Large intestine (tissue), 3 donors: Measurements from ENCODE around the gene TNFRSF18. TPM values are rescaled to one million over a fixed set of nuclear protein-coding genes. Genes with fewer than 3 reads are reported as not detected.

Experiments
- DNase-seq, 2 donors: peaks; one replicate each; pipeline versions ENCODE4 v3.0.0 to v3.0.0-alpha.2; 2013
- H3K27ac ChIP-seq: one replicate; pipeline ENCODE4 v1.5.1; 2013; ENCODE audit warnings: low read length
- H3K27me3 ChIP-seq: 2 replicates; pipeline ENCODE4 v1.6.1; 2013; ENCODE audit warnings: low read length; ENCODE audit not compliant: control insufficient read depth, insufficient read depth
- H3K36me3 ChIP-seq: 2 replicates; pipeline ENCODE4 v1.6.1; 2013; ENCODE audit warnings: low read length; ENCODE audit not compliant: control insufficient read depth, insufficient read depth
- H3K4me1 ChIP-seq: one replicate; pipeline ENCODE4 v1.6.1; 2013; ENCODE audit warnings: low read length; ENCODE audit not compliant: control insufficient read depth, insufficient read depth
- H3K4me3 ChIP-seq: one replicate; pipeline ENCODE4 v1.5.1; 2013; ENCODE audit warnings: low read length
- H3K9me3 ChIP-seq: one replicate; pipeline ENCODE4 v1.6.1; 2013; ENCODE audit warnings: mild to moderate bottlenecking, low read depth, low read length, moderate library complexity; ENCODE audit not compliant: control insufficient read depth
- WGBS: methylation state at CpG from one replicate; pipeline ENCODE4 v1.1.5; 2013; ENCODE audit warnings: low lambda C conversion rate; ENCODE audit not compliant: insufficient coverage; 5-methylcytosine and 5-hydroxymethylcytosine counted together
- polyA plus RNA-seq: library from polyadenylated mRNA; unstranded; fragments of 120-200 nt; gene quantifications from one replicate; pipeline ENCODE4 v1.2.1, GENCODE V29; 2013

Gene TNFRSF18
- polyA plus RNA-seq, 1 donor: 0.49 TPM

GRCh38 chr1:1240348-1240732, 33.9 kb upstream of the TNFRSF18 start:
- WGBS: no CpG with 5 or more reads among the region's 11 CpGs
- Histone ChIP-seq H3K36me3 (no peaks in the 10 kb centered on the region), H3K27ac (no peak overlapping the region), H3K9me3 (peaks cover 12% of the 10 kb centered on the region), H3K27me3 (peaks cover 37% of the 10 kb centered on the region), H3K4me1 (peaks cover 36% of the 10 kb centered on the region), H3K4me3 (no peak overlapping the region)
- no peak for DNase-seq

DNA sequence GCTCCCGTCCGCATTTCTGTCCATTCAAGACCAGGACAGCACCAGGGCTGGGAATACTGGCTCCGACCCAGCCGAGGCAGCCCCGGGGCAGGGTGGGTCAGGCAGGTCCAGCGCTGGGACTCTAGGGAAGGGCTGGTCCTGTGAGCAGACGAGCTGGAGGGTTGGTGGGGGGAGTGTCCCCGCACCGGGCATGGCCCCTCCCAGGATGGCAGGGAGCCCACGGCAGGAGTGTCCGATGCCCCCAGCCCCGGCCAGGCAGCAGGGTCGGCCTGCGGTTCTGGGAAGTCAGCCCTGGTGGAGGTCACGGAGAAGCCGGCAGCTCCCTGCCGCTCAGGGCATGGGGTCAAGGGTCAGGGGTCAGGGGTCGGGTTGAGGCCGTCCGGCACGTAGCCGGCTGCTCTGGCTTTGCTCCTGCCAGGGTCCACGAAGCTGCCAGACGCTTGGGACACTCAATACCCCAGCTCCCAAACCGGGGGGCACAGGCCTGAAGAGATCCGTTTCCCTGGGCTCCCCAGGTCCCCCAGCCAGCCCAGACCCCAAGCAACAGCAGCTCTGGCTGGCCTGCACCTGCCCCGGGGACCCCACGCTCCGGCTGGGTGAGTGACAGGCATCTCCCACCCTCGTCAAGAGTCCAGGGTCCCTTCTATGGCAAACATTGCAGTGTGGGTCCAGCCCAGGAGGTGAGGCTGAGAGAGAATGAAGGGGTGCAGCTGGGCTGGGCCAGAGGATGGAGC, 33.4 kb upstream of the TNFRSF18 start:
- no CpG with 5 or more reads among the region's 30 CpGs for WGBS
- Histone ChIP-seq H3K9me3 (peaks cover 11% of the 10 kb centered on the region), H3K36me3 (no peaks in the 10 kb centered on the region), H3K27ac (no peak overlapping the region), H3K27me3 (peaks cover 35% of the 10 kb centered on the region), H3K4me1 (peaks cover 36% of the 10 kb centered on the region), H3K4me3 (no peak overlapping the region)
- no peak for DNase-seq

GRCh38 chr1:1239227-1239613, 32.8 kb upstream of the TNFRSF18 start:
- Histone ChIP-seq H3K27me3 (peaks cover 35% of the 10 kb centered on the region), H3K27ac (no peak overlapping the region), H3K36me3 (peaks cover 3% of the 10 kb centered on the region), H3K9me3 (peaks cover 11% of the 10 kb centered on the region), H3K4me3 (no peak overlapping the region), H3K4me1 (peaks cover 36% of the 10 kb centered on the region)
- no peak for DNase-seq
- no CpG with 5 or more reads among the region's 15 CpGs for WGBS

- WGBS: no CpG with 5 or more reads among the region's 19 CpGs
- H3K27ac ChIP-seq: no peak overlapping the region
- H3K4me3 ChIP-seq: no peak overlapping the region
- no peak for DNase-seq
- peaks cover 12% of the 10 kb centered on the region for H3K9me3 ChIP-seq
- peaks cover 35% of the 10 kb centered on the region for H3K27me3 ChIP-seq
- H3K36me3 ChIP-seq: peaks cover 8% of the 10 kb centered on the region
- peaks cover 39% of the 10 kb centered on the region for H3K4me1 ChIP-seq
Observed at GRCh38 chr1:1238702-1239178, 32.3 kb upstream of the TNFRSF18 start.

DNA sequence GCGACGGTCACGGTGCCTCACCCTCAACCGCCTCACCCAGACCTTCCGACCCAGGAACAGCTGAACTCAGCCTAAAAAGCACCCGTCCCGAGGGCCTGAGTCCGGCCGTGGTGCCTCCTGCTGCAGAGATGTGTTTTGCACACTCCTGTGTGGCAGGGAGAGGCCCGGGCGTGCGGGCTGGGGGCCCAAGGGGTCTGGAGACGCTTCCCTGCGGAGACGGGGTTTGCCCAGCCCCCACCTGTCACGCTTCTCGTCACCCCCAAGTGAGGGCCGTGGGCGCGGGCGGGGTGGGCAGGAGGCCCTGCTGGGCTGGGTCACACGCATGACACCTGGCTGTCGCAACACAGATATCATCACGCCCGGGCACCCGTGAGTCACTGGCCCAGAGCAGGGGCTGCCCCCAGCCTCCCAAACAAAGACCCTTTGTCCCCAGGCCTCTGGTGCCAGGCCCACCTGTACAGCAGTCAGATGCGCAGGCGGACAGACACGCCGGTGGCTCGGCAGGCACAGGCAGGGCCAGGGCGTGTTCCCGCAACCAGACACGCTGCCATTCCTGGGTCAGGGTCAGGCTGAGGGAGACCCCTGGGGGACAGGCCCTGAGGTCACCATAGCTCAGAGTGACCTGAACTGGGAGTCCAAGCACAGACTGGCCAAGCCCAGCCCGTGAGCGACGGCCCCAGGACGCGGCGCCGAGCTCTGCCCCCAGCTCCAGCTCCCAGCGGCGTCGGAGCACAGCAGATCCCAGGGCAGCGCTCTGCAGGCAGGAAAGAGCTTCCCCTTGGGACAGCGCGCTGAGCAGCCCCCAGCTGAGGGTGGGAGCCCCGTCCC, 31.7 kb upstream of the TNFRSF18 start:
- Histone ChIP-seq H3K4me1 (peaks cover 41% of the 10 kb centered on the region), H3K27ac (no peak overlapping the region), H3K4me3 (peak overlapping the region; percentile 0), H3K27me3 (peaks cover 35% of the 10 kb centered on the region), H3K9me3 (peaks cover 19% of the 10 kb centered on the region), H3K36me3 (peaks cover 10% of the 10 kb centered on the region)
- WGBS: no CpG with 5 or more reads among the region's 48 CpGs
- peak; percentile 76 to 82 for DNase-seq

GRCh38 chr1:1236945-1237873, 30.8 kb upstream of the TNFRSF18 start:
- peaks cover 26% of the 10 kb centered on the region for H3K9me3 ChIP-seq
- no CpG with 5 or more reads among the region's 34 CpGs for WGBS
- H3K4me1 ChIP-seq: peaks cover 44% of the 10 kb centered on the region
- peak; percentile 20 to 51 for DNase-seq
- peak overlapping the region; percentile 12 for H3K27ac ChIP-seq
- peaks cover 35% of the 10 kb centered on the region for H3K27me3 ChIP-seq
- peaks cover 10% of the 10 kb centered on the region for H3K36me3 ChIP-seq
- H3K4me3 ChIP-seq: peak overlapping the region; percentile 0

DNA sequence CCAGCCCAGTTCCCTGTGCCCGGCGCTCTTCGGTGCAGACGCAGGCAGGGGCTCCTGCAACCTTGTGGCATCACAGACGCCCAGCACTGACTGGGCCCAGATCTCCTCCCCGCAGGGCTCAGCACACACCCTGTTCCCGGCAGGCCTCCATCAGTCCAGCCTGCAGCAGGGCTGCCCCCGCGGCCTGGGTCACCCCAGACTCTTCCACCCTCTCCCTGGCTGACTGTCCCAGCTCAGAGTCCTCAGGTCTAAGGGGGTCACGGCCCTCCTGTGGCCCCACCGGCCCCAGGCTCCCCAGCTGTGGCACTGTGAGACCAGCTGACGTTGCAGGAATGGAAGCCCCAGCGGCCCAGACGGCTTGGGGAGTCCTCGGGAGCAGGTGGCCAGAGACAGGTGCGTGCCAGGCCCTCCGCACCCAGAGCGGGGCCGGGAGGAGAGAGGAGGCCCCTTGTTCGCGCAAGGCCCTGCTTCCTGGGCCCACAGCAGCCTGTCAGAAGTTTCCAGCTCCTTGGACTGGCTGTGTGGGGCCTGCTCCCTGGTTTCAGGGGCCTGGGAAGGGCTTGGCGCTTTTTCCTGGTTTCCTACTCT, 29.9 kb upstream of the TNFRSF18 start:
- H3K36me3 ChIP-seq: peaks cover 10% of the 10 kb centered on the region
- peak; percentile 18 to 54 for DNase-seq
- no CpG with 5 or more reads among the region's 22 CpGs for WGBS
- peaks cover 44% of the 10 kb centered on the region for H3K4me1 ChIP-seq
- H3K27me3 ChIP-seq: peaks cover 35% of the 10 kb centered on the region
- peaks cover 26% of the 10 kb centered on the region for H3K9me3 ChIP-seq
- no peak overlapping the region for H3K4me3 ChIP-seq
- peak overlapping the region; percentile 8 for H3K27ac ChIP-seq

- H3K36me3 ChIP-seq: peaks cover 11% of the 10 kb centered on the region
- H3K4me3 ChIP-seq: no peak overlapping the region
- peaks cover 30% of the 10 kb centered on the region for H3K27me3 ChIP-seq
- peaks cover 26% of the 10 kb centered on the region for H3K9me3 ChIP-seq
- H3K4me1 ChIP-seq: peaks cover 49% of the 10 kb centered on the region
- no CpG with 5 or more reads among the region's 27 CpGs for WGBS
- DNase-seq: no peak
- H3K27ac ChIP-seq: no peak overlapping the region
Observed at GRCh38 chr1:1235016-1235744, 28.8 kb upstream of the TNFRSF18 start.

- Histone ChIP-seq H3K27ac (no peak overlapping the region), H3K4me1 (peaks cover 45% of the 10 kb centered on the region), H3K4me3 (no peak overlapping the region), H3K9me3 (peaks cover 19% of the 10 kb centered on the region), H3K36me3 (peaks cover 18% of the 10 kb centered on the region), H3K27me3 (peaks cover 21% of the 10 kb centered on the region)
- DNase-seq: no peak
- no CpG with 5 or more reads among the region's 28 CpGs for WGBS
Observed at GRCh38 chr1:1234180-1234808, 27.9 kb upstream of the TNFRSF18 start.
